Upper lobe of left lung (tissue), 6 donors: ENCODE data around the gene DPH3. TPM values are rescaled to one million over a fixed set of nuclear protein-coding genes. Genes with fewer than 3 reads are reported as not detected.

Experiments used
- ATAC-seq, 2 donors: fragments of 200-7000 bp; cut with Tn5 transposase; one replicate each; pipeline ENCODE4 v1.9.1; 2022; ENCODE audit warnings: mild to moderate bottlenecking in 2 of 2, moderate library complexity in 2 of 2; ENCODE audit not compliant: low FRiP score in 2 of 2
- DNase-seq, 2 donors: peaks; one replicate each; pipeline ENCODE4 v3.0.0-alpha.2; 2019 to 2020
- H3K27ac ChIP-seq, 4 donors: fragments of 200-600 bp; sonication (generic); one replicate each; pipeline ENCODE4 v1.5.1; 2016 to 2019
- H3K27me3 ChIP-seq, 4 donors: fragments of 200-600 bp; sonication (generic); one replicate each; pipeline ENCODE4 v1.5.1; 2017 to 2019
- H3K36me3 ChIP-seq, 4 donors: fragments of 200-600 bp; sonication (generic); one replicate each; pipeline ENCODE4 v1.5.1; 2016 to 2019
- H3K4me1 ChIP-seq, 4 donors: fragments of 200-600 bp; sonication (generic); one replicate each; pipeline ENCODE4 v1.5.1; 2018 to 2019
- H3K4me3 ChIP-seq, 4 donors: fragments of 200-600 bp; sonication (generic); one replicate each; pipeline ENCODE4 v1.5.1; 2017 to 2019; ENCODE audit warnings: mild to moderate bottlenecking in 2 of 4, moderate library complexity in 1 of 4
- H3K9me3 ChIP-seq, 4 donors: fragments of 200-600 bp; sonication (generic); one replicate each; pipeline ENCODE4 v1.5.1; 2018 to 2019
- EP300 ChIP-seq, 4 donors: sonication (generic); formaldehyde crosslinking; IDR thresholded peaks; one replicate each; pipeline ENCODE4 v1.5.1; 2017; ENCODE audit warnings: antibody characterized with exemption in 4 of 4, control low read depth in 2 of 4
- POLR2A ChIP-seq, 4 donors: fragments of 450-650 bp; IDR thresholded peaks; one replicate each; pipeline ENCODE4 v1.5.1; 2016 to 2017; ENCODE audit warnings: antibody characterized with exemption in 4 of 4, mild to moderate bottlenecking in 2 of 4
- POLR2AphosphoS5 ChIP-seq, 2 donors: sonication (generic); formaldehyde crosslinking; IDR thresholded peaks; one replicate each; pipeline ENCODE4 v1.5.1; 2017; ENCODE audit warnings: antibody characterized with exemption in 2 of 2
- WGBS, 2 donors: methylation state at CpG; one replicate each; pipeline ENCODE4 v1.1.5; 2017 to 2018; 5-methylcytosine and 5-hydroxymethylcytosine counted together
- total RNA-seq, 6 donors: library from RNA; depleted of rRNA in 4 of 6; stranded (reverse); fragments of >200 nt in 4 of 6; gene quantifications; one replicate each; pipeline versions ENCODE4 v1.1.0 to v1.2.1, GENCODE V29; 2016 to 2021
- TF ChIP-seq, protein P1 (sequence below), 6 experiments: fragments of 450-650 bp in 4 of 6; fragments of 200-600 bp in 2 of 6; sonication (generic) in 2 of 6; IDR thresholded peaks; one replicate each; pipeline ENCODE4 v1.5.1; 2016 to 2019; ENCODE audit warnings: antibody characterized with exemption in 6 of 6
- donor health status: DM: no; HTN: no; CAD: no; lungs with moderate emphysema.
- donor health status: DM: no; HTN: yes; CAD: no; lungs with severe emphysema.

The DPH3 gene
- total RNA-seq, 6 donors from 2014 or later, result 7.3 to 33.1 (median 21.3) TPM

- peak overlapping the region in 2 of 4 donors; percentile 34 to 41 for H3K27ac ChIP-seq
- H3K27me3 ChIP-seq, result no peaks in the 10 kb centered on the region
- peaks cover 0 to 7% (median 0%) of the 10 kb centered on the region in 4 donors for H3K36me3 ChIP-seq
- no peaks in the 10 kb centered on the region for H3K9me3 ChIP-seq
- H3K4me1 ChIP-seq, result peaks cover 0 to 14% (median 5%) of the 10 kb centered on the region in 4 donors
- DNase-seq (no peak), ATAC-seq (no peak)
- WGBS, 2 donors, result 83 to 93% methylated on average over 1 of the region's 1 CpG
- no peak overlapping the region for H3K4me3 ChIP-seq
- TF ChIP-seq POLR2A (IDR thresholded peaks at IDR 0.05), result no peak
- TF ChIP-seq, protein P1, sequence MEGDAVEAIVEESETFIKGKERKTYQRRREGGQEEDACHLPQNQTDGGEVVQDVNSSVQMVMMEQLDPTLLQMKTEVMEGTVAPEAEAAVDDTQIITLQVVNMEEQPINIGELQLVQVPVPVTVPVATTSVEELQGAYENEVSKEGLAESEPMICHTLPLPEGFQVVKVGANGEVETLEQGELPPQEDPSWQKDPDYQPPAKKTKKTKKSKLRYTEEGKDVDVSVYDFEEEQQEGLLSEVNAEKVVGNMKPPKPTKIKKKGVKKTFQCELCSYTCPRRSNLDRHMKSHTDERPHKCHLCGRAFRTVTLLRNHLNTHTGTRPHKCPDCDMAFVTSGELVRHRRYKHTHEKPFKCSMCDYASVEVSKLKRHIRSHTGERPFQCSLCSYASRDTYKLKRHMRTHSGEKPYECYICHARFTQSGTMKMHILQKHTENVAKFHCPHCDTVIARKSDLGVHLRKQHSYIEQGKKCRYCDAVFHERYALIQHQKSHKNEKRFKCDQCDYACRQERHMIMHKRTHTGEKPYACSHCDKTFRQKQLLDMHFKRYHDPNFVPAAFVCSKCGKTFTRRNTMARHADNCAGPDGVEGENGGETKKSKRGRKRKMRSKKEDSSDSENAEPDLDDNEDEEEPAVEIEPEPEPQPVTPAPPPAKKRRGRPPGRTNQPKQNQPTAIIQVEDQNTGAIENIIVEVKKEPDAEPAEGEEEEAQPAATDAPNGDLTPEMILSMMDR (IDR thresholded peaks at IDR 0.05), result no peak
- no peak for TF ChIP-seq POLR2AphosphoS5 (IDR thresholded peaks at IDR 0.05)
- no peak for TF ChIP-seq EP300 (IDR thresholded peaks at IDR 0.05)
Measured at GRCh38 chr3:16288664-16289063, 23.9 kb upstream of the DPH3 start.

GRCh38 chr3:16286751-16287543 is 22.2 kb upstream of the DPH3 start:
- ATAC-seq (no peak), DNase-seq (no peak)
- WGBS, 2 donors, result 61 to 66% methylated on average over 6 of the region's 6 CpGs
- Histone ChIP-seq H3K27ac (peak overlapping the region in 3 of 4 donors; percentile 26 to 66 (median 56)), H3K27me3 (no peaks in the 10 kb centered on the region), H3K36me3 (peaks cover 0 to 10% (median 0%) of the 10 kb centered on the region in 4 donors), H3K9me3 (no peaks in the 10 kb centered on the region), H3K4me3 (peak overlapping the region in 3 of 4 donors; percentile 20 to 30 (median 26)), H3K4me1 (peaks cover 0 to 14% (median 5%) of the 10 kb centered on the region in 4 donors)
- TF ChIP-seq EP300 (IDR thresholded peaks at IDR 0.05), result no peak
- no peak for TF ChIP-seq POLR2AphosphoS5 (IDR thresholded peaks at IDR 0.05)
- no peak for TF ChIP-seq POLR2A (IDR thresholded peaks at IDR 0.05)
- TF ChIP-seq, protein P1 (IDR thresholded peaks at IDR 0.05), result no peak

DNA sequence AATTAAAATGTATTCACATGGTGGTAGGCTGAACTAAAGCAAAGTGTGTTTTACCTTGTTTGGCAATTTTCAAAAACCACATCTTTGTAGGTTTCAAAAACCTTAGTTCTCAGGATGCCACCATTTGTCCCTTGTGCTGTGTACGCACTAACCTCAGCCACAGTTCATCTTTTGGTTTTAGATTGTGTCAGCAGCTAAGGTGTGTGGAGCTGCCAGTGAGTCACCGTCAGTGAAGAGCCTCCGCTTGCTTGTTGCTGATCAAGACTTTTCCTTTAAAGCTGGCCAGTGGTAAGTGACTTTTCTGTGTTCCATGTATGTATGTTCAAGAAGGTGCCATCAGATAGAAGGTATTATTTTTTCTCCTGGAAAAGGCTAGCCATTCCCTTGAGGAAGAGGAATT is 21.4 kb upstream of the DPH3 start:
- TF ChIP-seq POLR2A (IDR thresholded peaks at IDR 0.05), result peak in 1 of 4 donors; percentile 60
- peak in 1 of 2 donors; percentile 15 for TF ChIP-seq POLR2AphosphoS5 (IDR thresholded peaks at IDR 0.05)
- TF ChIP-seq EP300 (IDR thresholded peaks at IDR 0.05), result no peak
- H3K4me1 ChIP-seq, result peaks cover 0 to 8% (median 4%) of the 10 kb centered on the region in 4 donors
- H3K4me3 ChIP-seq, result peak overlapping the region in 3 of 4 donors; percentile 20 to 30 (median 26)
- peaks cover 0 to 10% (median 0%) of the 10 kb centered on the region in 4 donors for H3K36me3 ChIP-seq
- WGBS, 2 donors, result 81 to 91% methylated on average over 3 of the region's 3 CpGs
- H3K27ac ChIP-seq, result peak overlapping the region in 3 of 4 donors; percentile 26 to 66 (median 56)
- ATAC-seq (peak in 1 of 2 donors; percentile 23), DNase-seq (peak in 1 of 2 donors; percentile 26)
- H3K9me3 ChIP-seq, result no peaks in the 10 kb centered on the region
- H3K27me3 ChIP-seq, result no peaks in the 10 kb centered on the region

- H3K4me3 ChIP-seq, result no peak overlapping the region
- TF ChIP-seq EP300 (IDR thresholded peaks at IDR 0.05), result no peak
- 89 to 100% methylated on average over 1 of the region's 1 CpG for WGBS, 2 donors
- peaks cover 0 to 10% (median 0%) of the 10 kb centered on the region in 4 donors for H3K36me3 ChIP-seq
- H3K4me1 ChIP-seq, result no peaks in the 10 kb centered on the region
- H3K9me3 ChIP-seq, result no peaks in the 10 kb centered on the region
- no peaks in the 10 kb centered on the region for H3K27me3 ChIP-seq
- H3K27ac ChIP-seq, result no peak overlapping the region
- DNase-seq, result no peak
- no peak for ATAC-seq
Measured at GRCh38 chr3:16284633-16285032, 19.9 kb upstream of the DPH3 start.

DNA sequence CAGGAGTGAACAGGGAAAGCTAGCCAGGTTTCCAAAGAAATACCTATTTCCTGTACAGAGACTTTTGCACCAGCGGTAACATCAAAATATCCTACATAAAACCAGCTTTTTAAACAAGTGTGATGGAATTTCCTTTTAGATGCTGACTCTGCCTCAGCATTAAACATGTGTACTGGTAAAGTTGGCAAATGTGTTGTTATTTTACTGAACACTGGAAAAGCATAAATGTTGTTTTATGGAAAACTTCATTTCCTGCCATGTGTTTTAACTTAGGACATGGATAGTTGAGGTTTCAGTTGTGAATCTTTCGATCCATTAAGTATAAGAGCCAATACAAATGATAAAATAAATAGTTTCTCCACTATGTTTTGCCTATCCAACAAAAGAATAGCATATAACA is 15.9 kb upstream of the DPH3 start:
- Histone ChIP-seq H3K9me3 (no peaks in the 10 kb centered on the region), H3K4me3 (no peak overlapping the region), H3K27me3 (no peaks in the 10 kb centered on the region), H3K27ac (no peak overlapping the region), H3K4me1 (no peaks in the 10 kb centered on the region), H3K36me3 (peaks cover 0 to 12% (median 4%) of the 10 kb centered on the region in 4 donors)
- no peak for DNase-seq
- ATAC-seq, result no peak
- 89 to 97% methylated on average over 2 of the region's 2 CpGs for WGBS, 2 donors
- TF ChIP-seq POLR2AphosphoS5 (IDR thresholded peaks at IDR 0.05) (no peak), EP300 (IDR thresholded peaks at IDR 0.05) (no peak)
- TF ChIP-seq, protein P1 (IDR thresholded peaks at IDR 0.05), result no peak
